Body of pancreas (tissue), 4 donors: ENCODE results near the gene COL23A1. TPM values are rescaled to one million over a fixed set of nuclear protein-coding genes. Genes with fewer than 3 reads are reported as not detected.

Experiments
- ATAC-seq: fragments of 150-250 bp; one replicate; pipeline ENCODE4 v1.9.1; 2016
- DNase-seq, 4 donors: peaks; one replicate each; pipeline ENCODE4 v3.0.0-alpha.2; 2019
- H3K27ac ChIP-seq, 4 donors: fragments of 200-600 bp; sonication (generic); 1 replicate in 3 of 4; 2 replicates in 1 of 4; pipeline versions ENCODE4 v1.5.1 to v1.6.1; 2016 to 2019; ENCODE audit warnings: mild to moderate bottlenecking in 1 of 4, mixed read lengths in 1 of 4, moderate library complexity in 1 of 4
- H3K27me3 ChIP-seq, 2 donors: fragments of 200-600 bp; sonication (generic); one replicate each; pipeline ENCODE4 v1.6.0; 2016; ENCODE audit warnings: mild to moderate bottlenecking in 1 of 2
- H3K36me3 ChIP-seq, 2 donors: fragments of 200-600 bp; sonication (generic); replicated peaks in 1 of 2; 2 replicates each; pipeline ENCODE4 v1.5.1; 2016; ENCODE audit warnings: low read depth in 2 of 2; ENCODE audit not compliant: insufficient read depth in 1 of 2
- H3K4me1 ChIP-seq: fragments of 200-600 bp; sonication (generic); one replicate; pipeline ENCODE4 v1.6.0; 2016
- H3K4me3 ChIP-seq, 2 donors: fragments of 200-600 bp; sonication (generic); 1 replicate in 1 of 2; 2 replicates in 1 of 2; pipeline ENCODE4 v1.5.1; 2016 to 2019
- H3K9me3 ChIP-seq, 3 donors: fragments of 200-600 bp; sonication (generic); 1 replicate in 2 of 3; 2 replicates in 1 of 3; pipeline ENCODE4 v1.5.1; 2016
- CTCF ChIP-seq, 7 experiments: fragments of 450-650 bp in 4 of 7; fragments of 200-600 bp in 3 of 7; sonication (generic) in 3 of 7; IDR thresholded peaks; one replicate each; pipeline ENCODE4 v1.5.1; 2016 to 2019; ENCODE audit warnings: antibody characterized with exemption in 7 of 7
- POLR2A ChIP-seq, 3 donors: fragments of 450-650 bp; IDR thresholded peaks; one replicate each; pipeline ENCODE4 v1.6.1; 2016; ENCODE audit warnings: antibody characterized with exemption in 3 of 3, mild to moderate bottlenecking in 2 of 3
- WGBS, 2 donors: methylation state at CpG; one replicate each; pipeline ENCODE4 v1.1.5; 2017; 5-methylcytosine and 5-hydroxymethylcytosine counted together
- intact Hi-C: fragments of 100-400 bp; cut with DNase I; formaldehyde crosslinking; loops from one replicate; pipeline ENCODE4 v1.15.1; 2023
- total RNA-seq, 2 donors: library from RNA; depleted of rRNA; stranded (reverse); fragments of >200 nt; gene quantifications; one replicate each; pipeline ENCODE4 v1.1.0, GENCODE V29; 2016

Gene COL23A1
- total RNA-seq, 2 donors from 2014 or later: not detected

- ATAC-seq (no peak), DNase-seq (no peak)
- H3K27me3 ChIP-seq: no peaks in the 10 kb centered on the region
- intact Hi-C loops: no loop called here
- H3K9me3 ChIP-seq: peaks cover 0 to 16% (median 0%) of the 10 kb centered on the region in 3 donors
- H3K27ac ChIP-seq: no peak overlapping the region
- TF ChIP-seq CTCF (IDR thresholded peaks at IDR 0.05) (no peak), POLR2A (IDR thresholded peaks at IDR 0.05) (no peak)
- WGBS, 2 donors: 64 to 72% methylated on average over 23 of the region's 23 CpGs
- no peaks in the 10 kb centered on the region for H3K4me1 ChIP-seq
- no peaks in the 10 kb centered on the region for H3K36me3 ChIP-seq
- H3K4me3 ChIP-seq: no peak overlapping the region
Observed at GRCh38 chr5:178515776-178516503, 74.3 kb downstream of the COL23A1 start.

- Histone ChIP-seq H3K27me3 (no peaks in the 10 kb centered on the region), H3K4me3 (no peak overlapping the region), H3K9me3 (peaks cover 0 to 10% (median 0%) of the 10 kb centered on the region in 3 donors), H3K36me3 (no peaks in the 10 kb centered on the region), H3K4me1 (no peaks in the 10 kb centered on the region), H3K27ac (no peak overlapping the region)
- 62 to 64% methylated on average over 6 of the region's 6 CpGs for WGBS, 2 donors
- TF ChIP-seq POLR2A (IDR thresholded peaks at IDR 0.05): no peak
- TF ChIP-seq CTCF (IDR thresholded peaks at IDR 0.05): no peak
- DNase-seq (no peak), ATAC-seq (no peak)
- intact Hi-C loops: no loop called here
Observed at GRCh38 chr5:178514851-178515418, 75.3 kb downstream of the COL23A1 start.

GRCh38 chr5:178511172-178511571 lies 79.0 kb downstream of the COL23A1 start:
- intact Hi-C loops: no loop called here
- H3K27ac ChIP-seq: no peak overlapping the region
- ATAC-seq (no peak), DNase-seq (no peak)
- no peaks in the 10 kb centered on the region for H3K36me3 ChIP-seq
- H3K4me3 ChIP-seq: no peak overlapping the region
- WGBS, 2 donors: 42 to 45% methylated on average over 3 of the region's 3 CpGs
- no peaks in the 10 kb centered on the region for H3K27me3 ChIP-seq
- no peak for TF ChIP-seq CTCF (IDR thresholded peaks at IDR 0.05)
- no peak for TF ChIP-seq POLR2A (IDR thresholded peaks at IDR 0.05)
- H3K9me3 ChIP-seq: peaks cover 0 to 10% (median 0%) of the 10 kb centered on the region in 3 donors
- H3K4me1 ChIP-seq: no peaks in the 10 kb centered on the region

- 72 to 80% methylated on average over 14 to 15 of the region's 15 CpGs for WGBS, 2 donors
- DNase-seq: no peak
- ATAC-seq: no peak
- Histone ChIP-seq H3K27me3 (no peaks in the 10 kb centered on the region), H3K36me3 (no peaks in the 10 kb centered on the region), H3K4me1 (no peaks in the 10 kb centered on the region), H3K4me3 (no peak overlapping the region), H3K9me3 (peaks cover 0 to 10% (median 0%) of the 10 kb centered on the region in 3 donors), H3K27ac (no peak overlapping the region)
- no peak for TF ChIP-seq CTCF (IDR thresholded peaks at IDR 0.05)
- TF ChIP-seq POLR2A (IDR thresholded peaks at IDR 0.05): no peak
- intact Hi-C loops: no loop called here
Observed at GRCh38 chr5:178509491-178510057, 80.6 kb downstream of the COL23A1 start.
